ENCODE results near the gene HCFC1R1. TPM values are rescaled to one million over a fixed set of nuclear protein-coding genes. Genes with fewer than 3 reads are reported as not detected.

Gene HCFC1R1
- total and polyA plus RNA-seq, 2 donors from 2014 or later, result 61.3 to 332 TPM

GRCh38 chr16:3051009-3051408 lies 27.3 kb upstream of the HCFC1R1 start:
- peaks cover 11% of the 10 kb centered on the region for H3K27me3 ChIP-seq (ENCODE audit: control insufficient read depth, insufficient read depth, low read length)
- DNase-seq (no peak), FAIRE-seq (no peak)
- H3K9ac ChIP-seq (ENCODE audit: low read length in 3 of 3), result no peak overlapping the region
- no peaks in the 10 kb centered on the region for H3K36me3 ChIP-seq (ENCODE audit: control insufficient read depth in 2 of 3, insufficient read depth in 3 of 3, low read length in 3 of 3)
- peaks cover 0 to 2% (median 0%) of the 10 kb centered on the region in 3 donors for H3K4me1 ChIP-seq (ENCODE audit: control insufficient read depth in 2 of 3, insufficient read depth in 2 of 3, low read depth in 1 of 3, low read length in 3 of 3)
- no peak overlapping the region for H3K27ac ChIP-seq (ENCODE audit: low read depth in 2 of 2, low read length in 2 of 2)
- no peaks in the 10 kb centered on the region for H3K9me3 ChIP-seq (ENCODE audit: control insufficient read depth in 2 of 3, insufficient read depth in 1 of 3, low read length in 3 of 3)
- intact Hi-C loops (cut with DNase I), result no loop called here
- no peak for TF ChIP-seq CTCF (IDR thresholded peaks at IDR 0.05; ENCODE audit: borderline replicate concordance, extremely low read depth, insufficient read depth)
- no peak overlapping the region for H3K4me3 ChIP-seq (ENCODE audit: low read length in 3 of 3)

DNA sequence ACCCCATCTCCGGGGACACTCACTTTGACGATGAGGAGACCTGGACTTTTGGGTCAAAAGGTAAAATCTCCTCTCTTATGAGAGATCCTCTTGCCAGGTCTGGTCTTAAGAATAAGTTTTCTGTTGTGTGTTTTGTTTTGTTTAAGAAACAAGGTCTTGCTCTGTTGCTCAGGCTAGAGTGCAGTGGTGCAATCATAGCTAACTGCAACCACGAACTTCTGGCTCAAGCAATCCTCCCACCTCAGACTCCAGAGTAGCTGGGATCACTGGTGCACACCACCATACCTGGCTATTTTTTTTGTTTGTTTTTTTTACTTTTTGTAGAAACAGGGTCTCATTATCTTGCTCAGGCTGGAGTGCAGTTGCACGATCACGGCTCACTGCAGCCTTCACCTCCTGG lies 26.7 kb upstream of the HCFC1R1 start:
- DNase-seq, result no peak
- Histone ChIP-seq H3K36me3 (ENCODE audit: control insufficient read depth in 2 of 3, insufficient read depth in 3 of 3, low read length in 3 of 3) (no peaks in the 10 kb centered on the region), H3K9me3 (ENCODE audit: control insufficient read depth in 2 of 3, insufficient read depth in 1 of 3, low read length in 3 of 3) (no peaks in the 10 kb centered on the region), H3K9ac (ENCODE audit: low read length in 3 of 3) (no peak overlapping the region), H3K27me3 (ENCODE audit: control insufficient read depth, insufficient read depth, low read length) (peaks cover 11% of the 10 kb centered on the region), H3K4me3 (ENCODE audit: low read length in 3 of 3) (no peak overlapping the region), H3K4me1 (ENCODE audit: control insufficient read depth in 2 of 3, insufficient read depth in 2 of 3, low read depth in 1 of 3, low read length in 3 of 3) (peaks cover 0 to 4% (median 0%) of the 10 kb centered on the region in 3 donors), H3K27ac (ENCODE audit: low read depth in 2 of 2, low read length in 2 of 2) (no peak overlapping the region)
- FAIRE-seq, result no peak
- no peak for TF ChIP-seq CTCF (IDR thresholded peaks at IDR 0.05; ENCODE audit: borderline replicate concordance, extremely low read depth, insufficient read depth)
- intact Hi-C loops (cut with DNase I), result no loop called here

GRCh38 chr16:3049921-3050481 lies 26.3 kb upstream of the HCFC1R1 start:
- H3K27ac ChIP-seq (ENCODE audit: low read depth in 2 of 2, low read length in 2 of 2), result no peak overlapping the region
- intact Hi-C loops (cut with DNase I), result no loop called here
- FAIRE-seq, result no peak

More at GRCh38 chr16:3049921-3050481, 26.3 kb upstream of the HCFC1R1 start:
- DNase-seq, result no peak
- Histone ChIP-seq H3K27me3 (ENCODE audit: control insufficient read depth, insufficient read depth, low read length) (peaks cover 14% of the 10 kb centered on the region), H3K9me3 (ENCODE audit: control insufficient read depth in 2 of 3, insufficient read depth in 1 of 3, low read length in 3 of 3) (no peaks in the 10 kb centered on the region), H3K36me3 (ENCODE audit: control insufficient read depth in 2 of 3, insufficient read depth in 3 of 3, low read length in 3 of 3) (no peaks in the 10 kb centered on the region), H3K4me3 (ENCODE audit: low read length in 3 of 3) (no peak overlapping the region), H3K9ac (ENCODE audit: low read length in 3 of 3) (no peak overlapping the region), H3K4me1 (ENCODE audit: control insufficient read depth in 2 of 3, insufficient read depth in 2 of 3, low read depth in 1 of 3, low read length in 3 of 3) (peaks cover 0 to 7% (median 0%) of the 10 kb centered on the region in 3 donors)
- no peak for TF ChIP-seq CTCF (IDR thresholded peaks at IDR 0.05; ENCODE audit: borderline replicate concordance, extremely low read depth, insufficient read depth)
